ENCODE results near the gene CCNDBP1. TPM values are rescaled to one million over a fixed set of nuclear protein-coding genes. Genes with fewer than 3 reads are reported as not detected.
A peak's percentile ranks its signal among the peaks of the same experiment; 100 is the strongest.

Gene CCNDBP1
- total RNA-seq, 6 experiments from 2014 or later, result 20.2 to 30.5 (median 22.9) TPM

DNA sequence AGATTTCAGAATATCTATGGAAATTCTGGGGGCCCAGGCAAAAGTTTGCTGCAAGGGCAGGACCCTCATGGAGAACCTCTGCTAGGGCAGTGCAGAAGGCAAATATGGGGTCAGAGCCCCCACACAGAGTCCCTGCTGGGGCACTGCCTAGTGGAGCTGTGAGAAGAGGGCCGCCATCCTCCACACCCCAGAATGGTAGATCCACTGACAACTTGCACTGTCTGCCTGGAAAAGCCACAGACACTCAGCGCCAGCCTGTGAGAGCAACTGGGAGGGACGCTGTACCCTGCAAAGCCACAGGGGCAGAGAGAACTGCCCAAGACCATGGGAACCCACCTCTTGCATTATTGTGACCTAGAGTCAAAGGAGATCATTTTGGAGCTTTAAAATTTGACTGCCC is 13.8 kb downstream of the CCNDBP1 start:
- TF ChIP-seq POLR2A (IDR thresholded peaks at IDR 0.05), result no peak
- TF ChIP-seq, protein P1, sequence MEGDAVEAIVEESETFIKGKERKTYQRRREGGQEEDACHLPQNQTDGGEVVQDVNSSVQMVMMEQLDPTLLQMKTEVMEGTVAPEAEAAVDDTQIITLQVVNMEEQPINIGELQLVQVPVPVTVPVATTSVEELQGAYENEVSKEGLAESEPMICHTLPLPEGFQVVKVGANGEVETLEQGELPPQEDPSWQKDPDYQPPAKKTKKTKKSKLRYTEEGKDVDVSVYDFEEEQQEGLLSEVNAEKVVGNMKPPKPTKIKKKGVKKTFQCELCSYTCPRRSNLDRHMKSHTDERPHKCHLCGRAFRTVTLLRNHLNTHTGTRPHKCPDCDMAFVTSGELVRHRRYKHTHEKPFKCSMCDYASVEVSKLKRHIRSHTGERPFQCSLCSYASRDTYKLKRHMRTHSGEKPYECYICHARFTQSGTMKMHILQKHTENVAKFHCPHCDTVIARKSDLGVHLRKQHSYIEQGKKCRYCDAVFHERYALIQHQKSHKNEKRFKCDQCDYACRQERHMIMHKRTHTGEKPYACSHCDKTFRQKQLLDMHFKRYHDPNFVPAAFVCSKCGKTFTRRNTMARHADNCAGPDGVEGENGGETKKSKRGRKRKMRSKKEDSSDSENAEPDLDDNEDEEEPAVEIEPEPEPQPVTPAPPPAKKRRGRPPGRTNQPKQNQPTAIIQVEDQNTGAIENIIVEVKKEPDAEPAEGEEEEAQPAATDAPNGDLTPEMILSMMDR (IDR thresholded peaks at IDR 0.05), result no peak
- H3K27me3 ChIP-seq, result no peaks in the 10 kb centered on the region
- WGBS (ENCODE audit: insufficient coverage, low coverage, low lambda C conversion rate, missing lambda C conversion rate), result 80% methylated on average over 1 of the region's 3 CpGs
- intact Hi-C loops (cut with DNase I), result no loop called here
- no peak for DNase-seq
- no peaks in the 10 kb centered on the region for H3K4me1 ChIP-seq
- H3K9me3 ChIP-seq, result no peaks in the 10 kb centered on the region
- H3K36me3 ChIP-seq, result peaks cover 0 to 28% (median 5%) of the 10 kb centered on the region in 4 donors
- no peak for ATAC-seq
- no peak overlapping the region for H3K27ac ChIP-seq
- H3K4me3 ChIP-seq, result no peak overlapping the region

DNA sequence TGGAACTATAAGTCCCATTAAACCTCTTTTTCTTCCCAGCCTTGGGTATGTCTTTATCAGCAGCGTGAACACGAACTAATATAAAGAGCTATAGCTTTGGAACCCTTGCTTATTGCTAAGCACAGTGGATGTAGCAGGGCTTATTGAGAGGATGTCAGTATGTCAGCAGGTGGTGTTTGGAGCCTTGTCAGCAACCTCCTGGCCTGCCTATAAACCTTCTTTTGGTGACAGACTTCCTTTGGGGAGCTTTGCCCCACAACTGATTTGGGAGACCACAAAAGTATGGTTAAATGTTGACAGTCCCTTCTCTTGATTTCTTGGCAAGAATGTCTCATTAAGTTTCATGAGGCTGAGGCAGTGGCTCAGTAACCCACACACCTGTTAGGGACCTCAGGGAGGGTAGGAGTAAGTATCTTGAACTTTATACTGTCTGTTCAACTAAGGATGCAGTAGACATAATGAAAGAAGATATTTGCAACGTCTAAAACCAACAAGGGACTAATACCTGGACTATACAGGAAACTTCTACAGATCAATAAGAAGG is 14.8 kb downstream of the CCNDBP1 start:
- intact Hi-C loops (cut with DNase I), result no loop called here
- 71% methylated on average over 3 of the region's 3 CpGs for WGBS (ENCODE audit: insufficient coverage, low coverage, low lambda C conversion rate, missing lambda C conversion rate)
- ATAC-seq (no peak), DNase-seq (no peak)
- Histone ChIP-seq H3K27me3 (no peaks in the 10 kb centered on the region), H3K36me3 (peaks cover 0 to 18% (median 2%) of the 10 kb centered on the region in 4 donors), H3K4me1 (no peaks in the 10 kb centered on the region), H3K9me3 (no peaks in the 10 kb centered on the region), H3K4me3 (no peak overlapping the region), H3K27ac (no peak overlapping the region)
- TF ChIP-seq, protein P1 (IDR thresholded peaks at IDR 0.05), result no peak
- TF ChIP-seq POLR2A (IDR thresholded peaks at IDR 0.05), result no peak

DNA sequence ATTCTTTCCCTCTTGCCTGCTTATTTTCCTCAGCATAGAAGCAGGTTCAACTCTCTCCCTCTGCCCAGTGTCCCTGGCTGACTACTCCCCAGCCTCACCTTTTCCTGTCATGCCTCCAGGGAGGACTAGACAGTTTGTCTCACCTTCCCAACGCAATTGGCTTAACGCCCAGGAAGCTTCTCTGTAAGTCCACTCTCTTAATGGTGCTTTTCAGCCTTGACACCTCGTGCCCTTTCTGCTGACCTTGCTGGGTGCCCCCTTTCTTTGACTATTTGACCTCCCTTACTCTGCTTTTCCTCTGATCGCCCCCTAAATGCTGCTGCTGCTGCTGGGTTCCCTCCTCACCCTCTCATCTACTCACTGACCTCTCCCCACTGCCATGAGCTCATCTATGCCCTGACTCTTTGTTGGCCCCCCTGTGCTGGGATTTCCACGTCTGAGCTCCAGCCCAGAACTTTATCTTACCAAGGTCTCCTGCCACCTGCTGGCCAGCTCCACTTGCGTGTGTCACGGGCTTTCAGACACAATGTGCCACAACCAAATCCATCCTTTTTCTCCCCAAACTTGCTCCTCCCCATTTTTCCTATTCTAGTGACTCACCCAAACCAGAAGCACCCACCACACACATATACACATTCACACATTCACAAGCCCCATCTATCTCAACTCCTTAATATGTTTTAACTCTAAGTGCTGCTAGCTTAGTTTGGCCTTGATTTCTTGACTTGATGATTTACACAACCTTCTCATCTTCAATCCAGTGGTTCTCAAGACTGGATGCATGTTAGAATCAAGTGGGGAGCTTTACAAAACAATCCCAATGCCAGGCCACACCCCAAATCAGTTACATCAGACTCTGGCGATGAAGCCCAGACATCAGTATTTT is 19.1 kb downstream of the CCNDBP1 start:
- TF ChIP-seq, protein P1 (IDR thresholded peaks at IDR 0.05), result peak; percentile 48 to 67 (median 60)
- no peak for TF ChIP-seq POLR2A (IDR thresholded peaks at IDR 0.05)
- no peaks in the 10 kb centered on the region for H3K4me1 ChIP-seq
- H3K4me3 ChIP-seq, result no peak overlapping the region
- H3K9me3 ChIP-seq, result no peaks in the 10 kb centered on the region
- H3K27ac ChIP-seq, result no peak overlapping the region
- intact Hi-C loops (cut with DNase I), result no loop called here
- 28% methylated on average over 8 of the region's 8 CpGs for WGBS (ENCODE audit: insufficient coverage, low coverage, low lambda C conversion rate, missing lambda C conversion rate)
- ATAC-seq, result peak; percentile 58 to 80 (median 73)
- peak in 1 of 3 donors; percentile 54 for DNase-seq
- H3K36me3 ChIP-seq, result no peaks in the 10 kb centered on the region
- H3K27me3 ChIP-seq, result no peaks in the 10 kb centered on the region

DNA sequence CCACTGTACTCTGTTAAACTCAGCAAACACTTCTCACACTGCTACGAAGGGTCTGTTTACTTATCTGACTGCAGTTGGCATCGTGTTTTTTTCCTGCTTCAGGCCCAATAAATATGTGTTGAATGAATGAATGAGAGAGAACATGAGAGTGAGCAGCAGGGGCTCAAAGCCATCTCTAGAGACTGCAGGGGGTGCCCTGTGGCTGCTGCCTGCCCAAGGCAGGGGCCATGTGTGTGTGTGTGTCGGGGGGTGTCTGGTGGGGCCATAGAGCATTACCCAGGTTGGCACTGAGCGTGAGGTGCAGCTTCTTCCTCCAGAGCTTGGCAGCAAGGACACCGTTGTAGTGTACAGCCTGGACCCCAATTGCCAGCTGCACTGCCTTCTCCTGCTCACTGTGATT is 20.9 kb downstream of the CCNDBP1 start:
- no peak for ATAC-seq
- H3K4me3 ChIP-seq, result no peak overlapping the region
- intact Hi-C loops (cut with DNase I), result no loop called here
- no peaks in the 10 kb centered on the region for H3K9me3 ChIP-seq
- H3K36me3 ChIP-seq, result no peaks in the 10 kb centered on the region
- no peak for DNase-seq
- no peaks in the 10 kb centered on the region for H3K27me3 ChIP-seq
- WGBS (ENCODE audit: insufficient coverage, low coverage, low lambda C conversion rate, missing lambda C conversion rate), result 36% methylated on average over 4 of the region's 5 CpGs
- TF ChIP-seq, protein P1 (IDR thresholded peaks at IDR 0.05), result no peak
- no peak for TF ChIP-seq POLR2A (IDR thresholded peaks at IDR 0.05)
- H3K27ac ChIP-seq, result no peak overlapping the region
- H3K4me1 ChIP-seq, result no peaks in the 10 kb centered on the region
